ENCODE measurements around the gene DHRSX.

DNA sequence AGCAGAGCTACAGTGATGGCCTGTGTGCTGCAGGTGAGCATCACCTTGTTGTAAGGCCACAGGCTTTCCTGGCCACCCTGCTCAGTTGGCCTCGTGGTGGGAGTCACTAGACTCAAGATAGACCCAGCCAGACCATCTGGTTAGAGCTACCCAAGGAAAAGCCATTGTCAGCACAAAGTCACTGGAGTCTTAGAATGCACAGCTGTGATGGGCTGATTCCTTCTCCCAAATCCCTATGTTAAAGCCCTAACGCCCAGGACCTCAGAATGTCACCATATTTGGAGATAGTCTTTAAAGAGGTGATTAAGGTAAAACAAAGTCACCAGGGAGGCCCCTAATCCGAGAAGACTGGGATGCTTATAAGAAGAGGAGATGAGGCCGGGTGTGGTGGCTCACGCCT lies 173.4 kb downstream of the DHRSX start:
- TF ChIP-seq POLR2A (IDR thresholded peaks at IDR 0.05): no peak
- no peak for TF ChIP-seq CTCF (IDR thresholded peaks at IDR 0.05)
